SH-SY5Y (cell line): ENCODE results near the gene NR3C2.

Experiments used
- GATA2 ChIP-seq: IDR thresholded peaks from 2 replicates; pipeline ENCODE4 v1.6.1; 2011; ENCODE audit warnings: mild to moderate bottlenecking, low read depth, low read length
- GATA3 ChIP-seq: IDR thresholded peaks from 2 replicates; pipeline ENCODE4 v1.6.1; 2011; ENCODE audit warnings: low read depth, mild to moderate bottlenecking, low read length, moderate library complexity

NR3C2 gene

GRCh38 chr4:148229028-148229427, 213.2 kb downstream of the NR3C2 start:
- no peak for TF ChIP-seq GATA3
- TF ChIP-seq GATA2, result no peak

- TF ChIP-seq GATA2 (no peak), GATA3 (no peak)
Observed at GRCh38 chr4:148227147-148227546, 215.1 kb downstream of the NR3C2 start.

GRCh38 chr4:148226341-148226740, 215.9 kb downstream of the NR3C2 start:
- TF ChIP-seq GATA3 (no peak), GATA2 (no peak)

- TF ChIP-seq GATA2 (no peak), GATA3 (no peak)
Observed at GRCh38 chr4:148225639-148226038, 216.6 kb downstream of the NR3C2 start.

DNA sequence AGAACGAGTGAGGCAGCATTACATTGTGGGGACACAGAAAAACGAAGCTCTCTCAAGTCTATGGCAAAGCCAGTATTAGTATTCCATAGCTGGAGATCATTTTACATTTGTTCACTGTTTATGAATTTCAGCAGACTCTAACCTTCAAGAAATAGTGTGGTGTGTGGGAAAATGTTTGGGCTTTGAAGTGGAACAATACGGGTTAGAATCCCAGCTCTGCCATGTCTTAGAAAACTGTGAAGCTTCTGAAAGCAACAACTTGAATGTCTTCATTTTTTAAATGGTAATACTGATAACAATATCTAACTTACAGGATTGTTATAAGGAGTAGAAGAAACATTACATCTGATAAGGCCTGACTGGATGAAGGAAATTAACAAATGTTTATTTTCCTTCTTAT, 217.7 kb downstream of the NR3C2 start:
- TF ChIP-seq GATA3 (no peak), GATA2 (no peak)

- TF ChIP-seq GATA2 (no peak), GATA3 (no peak)
Observed at GRCh38 chr4:148222991-148223660, 219.1 kb downstream of the NR3C2 start.

DNA sequence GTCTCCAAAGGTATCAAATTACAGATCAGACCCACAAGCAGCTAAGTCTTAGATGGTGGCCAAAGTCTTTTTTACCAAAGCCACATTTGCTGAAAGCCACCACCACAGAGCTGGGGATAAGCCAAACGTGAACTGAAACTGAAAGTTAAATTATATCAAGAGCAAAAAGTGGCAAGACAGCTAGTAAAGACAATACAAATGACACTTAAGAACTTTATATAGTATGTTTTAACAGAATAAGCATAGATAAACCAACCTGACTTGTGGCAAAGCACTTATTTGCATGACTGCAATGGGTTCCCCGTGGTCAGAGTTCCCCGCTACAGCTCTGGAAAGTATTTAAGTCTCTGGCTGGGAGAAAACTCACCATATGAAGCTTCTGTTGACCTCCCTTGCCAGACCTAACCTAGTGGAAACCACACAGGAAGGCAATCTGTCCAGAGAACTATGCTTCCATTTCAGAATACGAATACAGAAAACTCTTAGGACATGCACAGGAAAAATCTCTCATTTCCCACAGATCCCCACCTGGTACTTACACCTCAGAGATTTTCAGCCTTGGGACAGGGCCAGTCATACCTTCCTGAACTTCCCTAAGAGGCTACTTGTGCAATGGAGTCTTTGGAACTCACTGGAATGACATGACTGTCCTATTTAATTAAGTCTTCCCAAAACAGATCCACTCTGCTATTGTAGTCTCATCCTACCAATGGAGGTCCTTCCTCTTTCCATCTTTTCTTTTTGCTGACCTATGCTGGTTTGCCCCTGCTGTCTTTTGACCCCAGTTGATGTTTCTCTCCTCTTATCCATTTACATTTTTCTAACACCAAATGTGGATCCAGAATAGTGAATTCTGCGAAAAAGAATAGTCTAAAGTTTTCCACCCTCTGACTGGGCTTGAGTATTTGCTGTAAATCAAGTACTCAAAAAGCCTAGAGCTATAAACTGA, 225.1 kb downstream of the NR3C2 start:
- no peak for TF ChIP-seq GATA3

- TF ChIP-seq GATA3 (no peak), GATA2 (no peak)
Observed at GRCh38 chr4:148216321-148216720, 225.9 kb downstream of the NR3C2 start.

- no peak for TF ChIP-seq GATA2
- TF ChIP-seq GATA3, result no peak
Observed at GRCh38 chr4:148215202-148215601, 227.0 kb downstream of the NR3C2 start.

- TF ChIP-seq GATA3, result no peak
- no peak for TF ChIP-seq GATA2
Observed at GRCh38 chr4:148214529-148215166, 227.6 kb downstream of the NR3C2 start.

DNA sequence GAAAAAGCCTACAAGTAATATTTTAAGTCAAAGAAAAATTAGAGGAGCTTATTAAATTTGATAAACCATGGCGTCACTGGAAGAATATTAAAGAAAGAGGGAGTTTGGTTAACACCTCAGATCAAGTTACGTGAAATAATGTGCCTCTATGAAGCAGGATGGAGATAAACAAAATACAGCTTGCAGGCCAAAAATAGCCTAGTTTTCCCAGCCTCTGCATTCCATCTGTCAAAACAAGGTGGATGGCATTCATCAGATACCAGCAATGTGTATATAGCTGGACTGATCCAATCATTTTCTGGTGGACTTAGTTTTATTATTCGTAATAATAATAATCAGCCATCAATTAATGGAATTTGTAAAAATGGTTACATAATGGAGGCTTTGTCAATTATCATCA, 230.7 kb downstream of the NR3C2 start:
- no peak for TF ChIP-seq GATA3
- TF ChIP-seq GATA2, result no peak

DNA sequence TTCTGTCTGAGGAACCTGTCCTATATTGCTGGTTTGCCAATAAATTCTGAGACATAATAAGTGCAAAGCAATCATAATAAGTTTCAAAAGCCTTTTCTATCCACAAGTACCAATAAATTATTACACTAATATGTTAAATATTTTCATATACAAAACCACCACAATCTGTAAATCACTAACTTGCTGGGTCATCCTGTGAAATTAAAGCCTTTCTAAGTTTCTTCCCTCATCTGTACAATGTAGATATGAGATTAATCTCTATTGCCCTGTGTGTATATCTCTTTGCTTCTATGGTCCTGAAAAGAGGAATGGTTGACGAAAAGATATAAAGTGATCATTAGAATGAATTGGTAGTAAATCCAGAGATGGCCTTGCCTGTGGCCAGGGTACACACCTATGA, 231.6 kb downstream of the NR3C2 start:
- TF ChIP-seq GATA2, result no peak
- TF ChIP-seq GATA3, result no peak

GRCh38 chr4:148207068-148207467, 235.1 kb downstream of the NR3C2 start:
- TF ChIP-seq GATA3, result no peak
- no peak for TF ChIP-seq GATA2

DNA sequence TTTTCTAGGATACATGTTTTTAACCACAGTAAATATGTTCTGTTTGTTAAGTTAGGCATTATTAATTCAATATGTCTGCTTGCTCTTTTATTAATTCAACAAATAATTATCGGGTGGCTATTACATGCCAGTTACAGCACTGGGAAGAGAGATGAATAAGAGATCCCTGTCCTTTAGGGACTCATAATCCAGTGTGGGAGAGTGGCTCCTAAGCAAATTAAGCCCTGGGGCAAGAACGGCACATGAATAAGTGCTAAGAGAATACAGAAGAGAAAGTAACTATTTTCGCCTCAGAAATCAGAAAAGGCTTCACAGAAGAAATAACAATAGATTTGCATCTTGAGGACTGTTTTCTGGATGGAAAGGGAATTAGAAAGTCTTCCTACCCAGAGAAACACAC, 236.7 kb downstream of the NR3C2 start:
- TF ChIP-seq GATA3 (no peak), GATA2 (no peak)

- TF ChIP-seq GATA2 (no peak), GATA3 (no peak)
Observed at GRCh38 chr4:148204892-148205291, 237.3 kb downstream of the NR3C2 start.

DNA sequence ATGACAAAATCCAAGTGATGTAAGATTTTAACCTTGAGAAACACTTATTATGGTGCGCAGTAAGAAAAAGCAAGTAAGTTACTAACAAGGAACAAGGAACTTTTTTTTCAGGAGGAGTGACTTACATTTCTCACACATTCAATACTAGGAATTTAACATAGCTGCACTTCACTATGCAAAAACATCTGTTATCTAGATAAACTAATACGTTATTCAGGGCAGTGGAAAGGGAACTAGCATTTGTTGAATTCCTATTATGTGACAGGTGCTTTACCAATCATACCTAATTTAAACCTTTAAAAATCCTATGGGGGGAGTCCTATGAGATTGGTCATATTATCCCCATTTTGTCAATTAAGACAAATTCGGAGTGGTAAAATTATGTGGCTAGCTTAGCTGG, 238.0 kb downstream of the NR3C2 start:
- no peak for TF ChIP-seq GATA2
- no peak for TF ChIP-seq GATA3
